K562 (cell line): ENCODE results near the gene LIN9. TPM values are rescaled to one million over a fixed set of nuclear protein-coding genes. Genes with fewer than 3 reads are reported as not detected.

Experiments used
- ARID1B ChIP-seq: fragments of 450-650 bp; IDR thresholded peaks from 2 replicates; pipeline ENCODE4 v1.6.1; 2016; ENCODE audit warnings: antibody characterized with exemption, mild to moderate bottlenecking, inconsistent platforms
- CCAR2 ChIP-seq: fragments of 200-400 bp; formaldehyde crosslinking; IDR thresholded peaks from 2 replicates; pipeline ENCODE4 v1.6.1; 2017; ENCODE audit warnings: mild to moderate bottlenecking, low read depth, low read length
- FOS ChIP-seq: IDR thresholded peaks from 3 replicates; pipeline ENCODE4 v1.6.1; 2011; ENCODE audit not compliant: insufficient read length; ENCODE audit errors: extremely low read depth
- HDAC2 ChIP-seq: fragments of 450-650 bp; IDR thresholded peaks from 2 replicates; pipeline ENCODE4 v1.6.1; 2016; ENCODE audit warnings: mild to moderate bottlenecking
- HOXB6 ChIP-seq: fragments of 250-450 bp; sonication (Bioruptor Pico); IDR thresholded peaks from 2 replicates; pipeline ENCODE4 v1.5.1; 2022; ENCODE audit warnings: mild to moderate bottlenecking, borderline replicate concordance
- JUNB ChIP-seq: fragments of 450-650 bp; formaldehyde crosslinking; conservative IDR thresholded peaks from 2 replicates; pipeline ENCODE4 v1.4.0; 2020; ENCODE audit warnings: mild to moderate bottlenecking
- LCOR ChIP-seq: sonication (generic); formaldehyde crosslinking; IDR thresholded peaks from 2 replicates; pipeline ENCODE4 v1.8.0; 2022; ENCODE audit warnings: mild to moderate bottlenecking, missing genetic modification reagents
- MCM3 ChIP-seq: fragments of 450-650 bp; IDR thresholded peaks from 2 replicates; pipeline ENCODE4 v1.6.1; 2016
- MECOM ChIP-seq: fragments of 250-450 bp; sonication (Bioruptor Pico); IDR thresholded peaks from 2 replicates; pipeline ENCODE4 v1.8.0; 2022; ENCODE audit warnings: inconsistent platforms
- SMC3 ChIP-seq: conservative IDR thresholded peaks from 2 replicates; pipeline ENCODE4 v1.6.1; 2011; ENCODE audit warnings: low read depth, low read length, improper control_type of control experiment; ENCODE audit not compliant: insufficient read depth
- SP2 ChIP-seq: IDR thresholded peaks from 2 replicates; pipeline ENCODE4 v1.6.1; 2011; ENCODE audit warnings: mild to moderate bottlenecking, low read depth, low read length, moderate library complexity; ENCODE audit not compliant: poor library complexity, severe bottlenecking; ENCODE audit errors: extremely low read depth
- ZKSCAN3 ChIP-seq: fragments of 250-450 bp; sonication (Bioruptor Pico); IDR thresholded peaks from 2 replicates; pipeline ENCODE4 v1.4.0; 2020
- ZKSCAN8 ChIP-seq: fragments of 200-800 bp; sonication (Bioruptor generic); IDR thresholded peaks from 2 replicates; pipeline ENCODE4 v1.6.1; 2016; ENCODE audit warnings: missing genetic modification characterization, missing compliant biosample characterization
- ZNF121 ChIP-seq: sonication (generic); formaldehyde crosslinking; conservative IDR thresholded peaks from 2 replicates; pipeline ENCODE4 v1.8.0; 2022; ENCODE audit warnings: missing genetic modification reagents
- polyA plus RNA-seq, 8 experiments: library from polyadenylated mRNA; depleted of rRNA in 4 of 8; stranded (reverse) in 5 of 8; unstranded in 3 of 8; fragments of >200 nt; fragmentation: Nextera tagmentation in 2 of 8; fragmentation: Illumina TruSeq in 1 of 8; extraction: Ambion mirVana in 2 of 8; extraction: Trizol in 1 of 8; gene quantifications; 2 replicates each; pipeline versions ENCODE4 v1.2.1 to v1.2.3, GENCODE V29; 2011 to 2014; ENCODE audit warnings: inconsistent platforms in 1 of 8, missing spikeins in 1 of 8
- total RNA-seq, 7 experiments: library from RNA; depleted of rRNA in 6 of 7; stranded (reverse); fragments of >200 nt in 6 of 7; fragmentation: Illumina TruSeq in 2 of 7; extraction: Trizol in 2 of 7; gene quantifications; 2 replicates each; pipeline versions ENCODE4 v1.2.1 to v1.2.3, GENCODE V29; 2011 to 2021; ENCODE audit warnings: low replicate concordance in 1 of 7
- TF ChIP-seq, protein P1 (sequence below), 2 experiments: fragments of 450-650 bp in 1 of 2; sonication (generic) in 1 of 2; formaldehyde crosslinking in 1 of 2; IDR thresholded peaks; 2 replicates each; pipeline versions ENCODE4 v1.7.1 to v1.9.0; 2016 to 2022; ENCODE audit warnings: inconsistent platforms in 1 of 2, mild to moderate bottlenecking in 1 of 2, missing genetic modification reagents in 1 of 2
- TF ChIP-seq, protein P2 (sequence below): fragments of 450-650 bp; IDR thresholded peaks from 2 replicates; pipeline ENCODE4 v1.6.1; 2016; ENCODE audit warnings: low read depth, mild to moderate bottlenecking, moderate library complexity
- TF ChIP-seq, protein P3 (sequence below): fragments of 250-450 bp; sonication (Bioruptor Pico); IDR thresholded peaks from 2 replicates; pipeline ENCODE4 v1.8.0; 2022; ENCODE audit warnings: inconsistent platforms, mild to moderate bottlenecking, moderate library complexity, borderline replicate concordance

LIN9 gene
- total and polyA plus RNA-seq, 9 of the 15 experiments (the other 6 are each of a cell fraction or from before 2014, with no cell fraction given): 18.8 to 33.0 (median 25.5) TPM

DNA sequence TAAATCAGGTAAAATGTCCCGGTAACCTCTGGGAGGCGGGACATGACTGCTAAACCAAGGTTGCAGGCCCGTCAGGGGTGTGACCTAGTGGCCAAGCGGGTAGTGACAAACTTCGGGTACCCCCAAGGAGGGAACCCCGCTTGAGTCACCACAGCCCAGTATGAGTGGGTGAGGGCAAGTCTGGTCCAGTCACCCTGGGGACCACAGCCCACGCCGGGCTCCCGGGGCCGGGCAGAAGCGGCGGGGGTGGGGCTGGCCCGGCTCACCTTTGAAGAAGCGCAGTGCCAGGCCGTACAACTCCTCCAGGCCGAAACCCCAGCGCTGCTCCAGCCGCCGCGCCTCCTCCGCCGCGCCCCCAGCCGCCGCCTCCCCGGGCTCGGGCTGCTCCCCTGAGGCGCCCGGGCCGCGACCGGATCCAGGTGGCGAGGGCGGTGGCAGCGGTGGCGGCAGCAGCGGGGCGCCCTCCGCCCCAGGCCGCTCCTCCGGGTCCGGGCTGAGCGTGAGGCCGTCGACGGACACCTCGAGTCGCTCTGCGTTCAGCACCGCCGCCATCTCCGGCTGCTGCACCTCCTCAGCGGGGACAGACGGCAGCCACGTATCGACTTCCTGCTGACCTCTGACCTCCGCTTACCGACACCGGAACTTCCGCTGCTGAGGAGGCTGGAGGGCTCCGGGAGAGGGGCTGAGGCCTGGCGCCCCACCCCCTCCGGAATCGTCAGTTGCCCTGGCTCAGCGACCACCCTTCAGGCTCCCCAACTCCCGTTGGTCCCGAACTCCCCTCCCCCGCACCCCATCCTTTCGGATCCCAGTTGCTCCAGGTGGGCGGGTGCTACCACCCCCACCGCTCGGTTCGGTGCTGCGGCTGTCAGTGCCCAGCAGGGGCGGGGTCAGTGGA lies 122.6 kb downstream of the LIN9 start, which contains the start of gene ACBD3 (continued):
- TF ChIP-seq, protein P1, sequence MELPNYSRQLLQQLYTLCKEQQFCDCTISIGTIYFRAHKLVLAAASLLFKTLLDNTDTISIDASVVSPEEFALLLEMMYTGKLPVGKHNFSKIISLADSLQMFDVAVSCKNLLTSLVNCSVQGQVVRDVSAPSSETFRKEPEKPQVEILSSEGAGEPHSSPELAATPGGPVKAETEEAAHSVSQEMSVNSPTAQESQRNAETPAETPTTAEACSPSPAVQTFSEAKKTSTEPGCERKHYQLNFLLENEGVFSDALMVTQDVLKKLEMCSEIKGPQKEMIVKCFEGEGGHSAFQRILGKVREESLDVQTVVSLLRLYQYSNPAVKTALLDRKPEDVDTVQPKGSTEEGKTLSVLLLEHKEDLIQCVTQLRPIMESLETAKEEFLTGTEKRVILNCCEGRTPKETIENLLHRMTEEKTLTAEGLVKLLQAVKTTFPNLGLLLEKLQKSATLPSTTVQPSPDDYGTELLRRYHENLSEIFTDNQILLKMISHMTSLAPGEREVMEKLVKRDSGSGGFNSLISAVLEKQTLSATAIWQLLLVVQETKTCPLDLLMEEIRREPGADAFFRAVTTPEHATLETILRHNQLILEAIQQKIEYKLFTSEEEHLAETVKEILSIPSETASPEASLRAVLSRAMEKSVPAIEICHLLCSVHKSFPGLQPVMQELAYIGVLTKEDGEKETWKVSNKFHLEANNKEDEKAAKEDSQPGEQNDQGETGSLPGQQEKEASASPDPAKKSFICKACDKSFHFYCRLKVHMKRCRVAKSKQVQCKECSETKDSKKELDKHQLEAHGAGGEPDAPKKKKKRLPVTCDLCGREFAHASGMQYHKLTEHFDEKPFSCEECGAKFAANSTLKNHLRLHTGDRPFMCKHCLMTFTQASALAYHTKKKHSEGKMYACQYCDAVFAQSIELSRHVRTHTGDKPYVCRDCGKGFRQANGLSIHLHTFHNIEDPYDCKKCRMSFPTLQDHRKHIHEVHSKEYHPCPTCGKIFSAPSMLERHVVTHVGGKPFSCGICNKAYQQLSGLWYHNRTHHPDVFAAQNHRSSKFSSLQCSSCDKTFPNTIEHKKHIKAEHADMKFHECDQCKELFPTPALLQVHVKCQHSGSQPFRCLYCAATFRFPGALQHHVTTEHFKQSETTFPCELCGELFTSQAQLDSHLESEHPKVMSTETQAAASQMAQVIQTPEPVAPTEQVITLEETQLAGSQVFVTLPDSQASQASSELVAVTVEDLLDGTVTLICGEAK (IDR thresholded peaks at IDR 0.05): peak; percentile 97
- TF ChIP-seq, protein P1 (CRISPR knock-in tag; IDR thresholded peaks at IDR 0.05): no peak
- TF ChIP-seq JUNB (CRISPR knock-in tag) (no peak), SP2 (no peak), MECOM (no peak), MCM3 (no peak), SMC3 (no peak), HOXB6 (no peak), CCAR2 (no peak), FOS (no peak), ARID1B (peak; percentile 41), HDAC2 (peak; percentile 91), ZKSCAN8 (CRISPR knock-in tag) (no peak), LCOR (CRISPR knock-in tag) (peak; percentile 34), ZKSCAN3 (CRISPR knock-in tag) (no peak), ZNF121 (CRISPR knock-in tag) (no peak)
- TF ChIP-seq, protein P2, sequence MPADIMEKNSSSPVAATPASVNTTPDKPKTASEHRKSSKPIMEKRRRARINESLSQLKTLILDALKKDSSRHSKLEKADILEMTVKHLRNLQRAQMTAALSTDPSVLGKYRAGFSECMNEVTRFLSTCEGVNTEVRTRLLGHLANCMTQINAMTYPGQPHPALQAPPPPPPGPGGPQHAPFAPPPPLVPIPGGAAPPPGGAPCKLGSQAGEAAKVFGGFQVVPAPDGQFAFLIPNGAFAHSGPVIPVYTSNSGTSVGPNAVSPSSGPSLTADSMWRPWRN: no peak
- TF ChIP-seq, protein P3, sequence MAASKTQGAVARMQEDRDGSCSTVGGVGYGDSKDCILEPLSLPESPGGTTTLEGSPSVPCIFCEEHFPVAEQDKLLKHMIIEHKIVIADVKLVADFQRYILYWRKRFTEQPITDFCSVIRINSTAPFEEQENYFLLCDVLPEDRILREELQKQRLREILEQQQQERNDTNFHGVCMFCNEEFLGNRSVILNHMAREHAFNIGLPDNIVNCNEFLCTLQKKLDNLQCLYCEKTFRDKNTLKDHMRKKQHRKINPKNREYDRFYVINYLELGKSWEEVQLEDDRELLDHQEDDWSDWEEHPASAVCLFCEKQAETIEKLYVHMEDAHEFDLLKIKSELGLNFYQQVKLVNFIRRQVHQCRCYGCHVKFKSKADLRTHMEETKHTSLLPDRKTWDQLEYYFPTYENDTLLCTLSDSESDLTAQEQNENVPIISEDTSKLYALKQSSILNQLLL (CRISPR knock-in tag): no peak
